Neuron (in vitro differentiated cells): ENCODE measurements around the gene AGAP1.

Experiments
- H2AFZ ChIP-seq: one replicate; pipeline ENCODE4 v1.6.1; 2013; ENCODE audit warnings: low read depth, mild to moderate bottlenecking, inconsistent platforms, low read length, moderate library complexity
- H3K27me3 ChIP-seq: one replicate; pipeline ENCODE4 v1.6.1; 2013; ENCODE audit warnings: low read length; ENCODE audit not compliant: insufficient read depth
- H3K36me3 ChIP-seq: one replicate; pipeline ENCODE4 v1.6.1; 2013; ENCODE audit warnings: low read length; ENCODE audit not compliant: insufficient read depth
- H3K4me1 ChIP-seq: one replicate; pipeline ENCODE4 v1.6.1; 2013; ENCODE audit warnings: low read length; ENCODE audit not compliant: insufficient read depth
- H3K4me3 ChIP-seq: 2 replicates; pipeline ENCODE4 v1.5.1; 2013; ENCODE audit warnings: mild to moderate bottlenecking, low read length, moderate library complexity
- H3K9me3 ChIP-seq: one replicate; pipeline ENCODE4 v1.6.1; 2013; ENCODE audit warnings: low read length

AGAP1 gene

GRCh38 chr2:235669983-235670962, 176.4 kb downstream of the AGAP1 start:
- Histone ChIP-seq H3K9me3 (no peaks in the 10 kb centered on the region), H3K36me3 (no peaks in the 10 kb centered on the region), H3K27me3 (no peaks in the 10 kb centered on the region), H2AFZ (no peak overlapping the region), H3K4me1 (peaks cover 49% of the 10 kb centered on the region), H3K4me3 (peak overlapping the region; percentile 56)

GRCh38 chr2:235670974-235671787, 177.3 kb downstream of the AGAP1 start:
- no peak overlapping the region for H2AFZ ChIP-seq
- H3K36me3 ChIP-seq: peaks cover 5% of the 10 kb centered on the region
- no peaks in the 10 kb centered on the region for H3K27me3 ChIP-seq
- peaks cover 41% of the 10 kb centered on the region for H3K4me1 ChIP-seq
- no peaks in the 10 kb centered on the region for H3K9me3 ChIP-seq
- peak overlapping the region; percentile 56 for H3K4me3 ChIP-seq

- no peak overlapping the region for H3K4me3 ChIP-seq
- peaks cover 34% of the 10 kb centered on the region for H3K4me1 ChIP-seq
- no peaks in the 10 kb centered on the region for H3K27me3 ChIP-seq
- H3K9me3 ChIP-seq: peaks cover 3% of the 10 kb centered on the region
- H3K36me3 ChIP-seq: peaks cover 5% of the 10 kb centered on the region
- H2AFZ ChIP-seq: no peak overlapping the region
Measured at GRCh38 chr2:235672720-235673119, 178.9 kb downstream of the AGAP1 start.

GRCh38 chr2:235674146-235674545, 180.3 kb downstream of the AGAP1 start:
- no peak overlapping the region for H2AFZ ChIP-seq
- H3K4me3 ChIP-seq: no peak overlapping the region
- H3K4me1 ChIP-seq: peaks cover 31% of the 10 kb centered on the region
- H3K27me3 ChIP-seq: no peaks in the 10 kb centered on the region
- H3K36me3 ChIP-seq: peaks cover 5% of the 10 kb centered on the region
- H3K9me3 ChIP-seq: peaks cover 4% of the 10 kb centered on the region

GRCh38 chr2:235674812-235675211, 181.0 kb downstream of the AGAP1 start:
- H2AFZ ChIP-seq: no peak overlapping the region
- H3K36me3 ChIP-seq: peaks cover 5% of the 10 kb centered on the region
- no peaks in the 10 kb centered on the region for H3K27me3 ChIP-seq
- H3K9me3 ChIP-seq: peaks cover 4% of the 10 kb centered on the region
- H3K4me3 ChIP-seq: no peak overlapping the region
- H3K4me1 ChIP-seq: peaks cover 30% of the 10 kb centered on the region

GRCh38 chr2:235675678-235676535, 182.1 kb downstream of the AGAP1 start:
- Histone ChIP-seq H3K27me3 (no peaks in the 10 kb centered on the region), H3K9me3 (peaks cover 4% of the 10 kb centered on the region), H2AFZ (no peak overlapping the region), H3K4me1 (peaks cover 29% of the 10 kb centered on the region), H3K4me3 (no peak overlapping the region), H3K36me3 (peaks cover 5% of the 10 kb centered on the region)

GRCh38 chr2:235676536-235676799, 182.6 kb downstream of the AGAP1 start:
- H2AFZ ChIP-seq: no peak overlapping the region
- peaks cover 6% of the 10 kb centered on the region for H3K9me3 ChIP-seq
- no peak overlapping the region for H3K4me3 ChIP-seq
- peaks cover 23% of the 10 kb centered on the region for H3K4me1 ChIP-seq
- H3K27me3 ChIP-seq: no peaks in the 10 kb centered on the region
- H3K36me3 ChIP-seq: peaks cover 5% of the 10 kb centered on the region

- no peak overlapping the region for H3K4me3 ChIP-seq
- H3K9me3 ChIP-seq: peaks cover 6% of the 10 kb centered on the region
- H3K4me1 ChIP-seq: peaks cover 15% of the 10 kb centered on the region
- H3K27me3 ChIP-seq: no peaks in the 10 kb centered on the region
- no peak overlapping the region for H2AFZ ChIP-seq
- peaks cover 5% of the 10 kb centered on the region for H3K36me3 ChIP-seq
Measured at GRCh38 chr2:235677276-235677788, 183.5 kb downstream of the AGAP1 start.

- Histone ChIP-seq H2AFZ (no peak overlapping the region), H3K9me3 (peaks cover 6% of the 10 kb centered on the region), H3K4me3 (no peak overlapping the region), H3K36me3 (peaks cover 5% of the 10 kb centered on the region), H3K27me3 (no peaks in the 10 kb centered on the region), H3K4me1 (peaks cover 9% of the 10 kb centered on the region)
Measured at GRCh38 chr2:235677937-235678336, 184.1 kb downstream of the AGAP1 start.

GRCh38 chr2:235678712-235679111, 184.9 kb downstream of the AGAP1 start:
- Histone ChIP-seq H2AFZ (no peak overlapping the region), H3K9me3 (peaks cover 6% of the 10 kb centered on the region), H3K4me1 (peaks cover 4% of the 10 kb centered on the region), H3K36me3 (peaks cover 5% of the 10 kb centered on the region), H3K4me3 (no peak overlapping the region), H3K27me3 (no peaks in the 10 kb centered on the region)

- no peaks in the 10 kb centered on the region for H3K27me3 ChIP-seq
- H3K4me3 ChIP-seq: no peak overlapping the region
- H3K36me3 ChIP-seq: peaks cover 5% of the 10 kb centered on the region
- H3K9me3 ChIP-seq: peaks cover 6% of the 10 kb centered on the region
- H3K4me1 ChIP-seq: no peaks in the 10 kb centered on the region
- H2AFZ ChIP-seq: no peak overlapping the region
Measured at GRCh38 chr2:235679471-235679870, 185.6 kb downstream of the AGAP1 start.

- Histone ChIP-seq H3K36me3 (no peaks in the 10 kb centered on the region), H3K9me3 (peaks cover 2% of the 10 kb centered on the region), H3K4me1 (no peaks in the 10 kb centered on the region), H2AFZ (no peak overlapping the region), H3K27me3 (no peaks in the 10 kb centered on the region), H3K4me3 (no peak overlapping the region)
Measured at GRCh38 chr2:235685024-235685721, 191.3 kb downstream of the AGAP1 start.
